ENCODE measurements around the gene HEPACAM.

Gene HEPACAM

DNA sequence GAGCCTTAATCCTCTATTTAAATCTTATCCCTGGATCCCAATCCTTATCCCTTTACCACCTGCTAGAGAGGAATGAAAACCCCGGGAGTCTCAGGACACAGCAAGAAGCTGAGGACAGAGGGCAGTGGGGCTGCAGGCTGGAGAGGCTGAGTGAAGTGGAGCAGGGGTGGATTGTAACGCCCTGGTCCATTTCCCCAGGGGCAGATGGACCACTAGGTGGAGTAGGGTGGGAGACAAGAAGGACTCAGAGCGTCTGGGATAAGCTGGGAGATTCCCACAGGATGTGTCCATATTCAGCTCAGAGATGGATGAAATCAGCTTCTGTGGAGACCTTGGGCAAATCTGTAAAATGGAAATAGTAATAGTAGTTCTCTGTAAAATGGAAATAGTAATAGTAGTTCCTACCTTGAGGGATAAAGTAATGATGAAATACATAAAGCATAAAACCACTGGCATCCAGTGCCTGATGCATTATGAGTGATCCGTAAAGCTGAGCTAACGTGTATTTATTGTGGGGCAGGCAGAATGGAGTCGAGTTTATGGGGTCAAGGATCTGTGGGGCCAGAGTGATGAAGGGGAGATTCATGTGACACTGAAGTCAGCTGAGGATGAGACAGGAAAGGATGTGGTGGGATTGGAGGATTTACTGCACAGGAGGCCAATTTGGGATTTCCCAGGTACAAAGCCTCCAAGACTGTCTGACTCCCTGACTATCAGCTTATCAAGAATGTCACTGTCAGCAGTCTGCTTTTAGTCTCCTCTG lies 36.3 kb downstream of the HEPACAM start:
- no peak for DNase-seq (ENCODE audit: low read depth in 3 of 3)

- no peak for DNase-seq (ENCODE audit: low read depth in 3 of 3)
Observed at GRCh38 chr11:124898711-124899110, 37.1 kb downstream of the HEPACAM start.

- DNase-seq (ENCODE audit: low read depth in 3 of 3), result no peak
Observed at GRCh38 chr11:124898263-124898680, 37.6 kb downstream of the HEPACAM start.

DNA sequence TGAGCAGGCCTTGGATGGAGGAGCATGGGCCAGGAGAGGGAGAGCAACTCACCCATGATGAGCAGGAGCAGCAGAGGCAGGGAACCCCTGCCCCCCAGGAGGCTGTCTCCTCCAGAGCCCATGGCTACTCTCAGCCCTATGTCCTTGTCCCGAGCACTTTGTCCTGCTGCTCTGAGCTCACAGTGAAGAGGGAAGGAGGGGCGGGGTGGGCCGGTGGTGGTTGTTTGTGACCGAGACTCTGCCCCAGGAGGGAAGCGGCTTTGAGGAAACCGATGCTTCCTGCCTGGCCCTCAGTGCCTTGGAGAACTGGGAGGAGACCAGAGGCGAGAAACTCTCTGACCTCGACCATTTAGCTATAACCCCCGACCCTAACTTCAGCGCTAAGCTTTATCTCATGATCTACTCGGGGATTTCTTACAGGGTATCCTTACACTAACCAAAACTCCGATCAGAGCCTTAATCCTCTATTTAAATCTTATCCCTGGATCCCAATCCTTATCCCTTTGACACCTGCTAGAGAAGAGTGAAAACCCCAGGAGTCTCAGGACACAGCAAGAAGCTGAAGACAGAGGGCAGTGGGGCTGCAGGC lies 38.1 kb downstream of the HEPACAM start, which contains the start of gene ROBO4:
ROBO4 (minus strand) TSS at position 192 of the 589 bp plus-strand sequence; CDS start at position 122, 70 bp downstream.
- no peak for DNase-seq (ENCODE audit: low read depth in 3 of 3)

DNA sequence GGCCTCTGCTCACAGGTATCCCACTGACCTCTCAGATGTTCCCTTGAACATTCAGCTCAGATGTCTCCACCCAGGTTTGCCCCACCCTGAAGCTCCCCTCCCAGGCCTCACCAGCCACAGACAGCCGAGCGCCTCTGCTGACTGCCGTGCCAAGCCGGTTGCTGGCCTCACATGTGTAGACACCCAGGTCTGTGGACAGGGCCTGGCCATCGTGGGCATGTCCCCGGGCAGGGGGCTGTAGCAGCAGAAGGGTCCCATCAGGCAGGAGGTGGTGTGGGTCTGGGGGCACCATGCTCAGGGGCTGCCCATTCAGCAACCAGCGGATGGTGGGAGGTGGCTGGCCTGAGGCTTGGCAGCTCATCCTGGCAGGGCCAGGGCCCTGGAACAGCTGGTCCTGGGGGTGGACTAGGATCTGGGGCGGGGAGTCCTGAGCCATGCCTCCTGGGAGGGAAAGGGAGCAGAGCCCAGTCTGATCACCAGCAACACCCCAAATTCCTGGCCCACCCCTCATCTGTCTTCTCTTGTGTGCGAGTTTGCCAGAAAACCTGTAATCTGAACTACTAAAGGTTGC lies 38.9 kb downstream of the HEPACAM start:
- DNase-seq (ENCODE audit: low read depth in 3 of 3), result no peak

DNA sequence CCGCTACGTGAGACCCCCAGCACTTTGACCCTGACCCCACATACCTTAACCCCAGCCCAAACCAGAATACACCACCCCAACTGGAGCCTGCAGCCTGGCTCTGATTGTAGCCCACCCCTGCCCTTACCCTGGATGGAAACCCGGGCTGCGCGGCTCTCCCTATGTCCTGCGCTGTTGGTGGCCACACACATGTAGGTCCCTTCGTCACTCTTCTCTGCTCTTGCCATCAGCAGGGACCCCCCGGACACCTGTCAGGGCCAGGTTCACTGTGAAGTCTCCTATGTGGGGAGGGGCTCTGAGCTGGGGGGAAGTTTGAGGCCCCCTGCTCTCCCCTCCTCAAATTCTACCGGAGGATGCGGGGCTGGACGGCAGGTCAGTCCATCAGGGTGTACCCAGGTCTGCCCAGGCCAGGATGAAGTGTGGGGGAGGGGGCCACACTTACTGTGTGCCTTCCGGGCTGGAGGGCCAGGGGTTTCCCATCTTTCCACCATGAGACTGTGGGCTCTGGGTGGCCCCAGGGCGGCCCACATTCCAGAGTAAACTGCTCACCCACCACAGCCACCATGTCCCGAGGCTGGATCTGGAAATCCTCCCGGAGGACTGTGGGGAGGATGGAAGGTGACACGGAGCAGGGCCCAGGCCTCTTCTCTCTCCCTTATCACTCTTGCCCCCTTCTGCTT lies 39.6 kb downstream of the HEPACAM start:
- DNase-seq (ENCODE audit: low read depth in 3 of 3), result no peak

DNA sequence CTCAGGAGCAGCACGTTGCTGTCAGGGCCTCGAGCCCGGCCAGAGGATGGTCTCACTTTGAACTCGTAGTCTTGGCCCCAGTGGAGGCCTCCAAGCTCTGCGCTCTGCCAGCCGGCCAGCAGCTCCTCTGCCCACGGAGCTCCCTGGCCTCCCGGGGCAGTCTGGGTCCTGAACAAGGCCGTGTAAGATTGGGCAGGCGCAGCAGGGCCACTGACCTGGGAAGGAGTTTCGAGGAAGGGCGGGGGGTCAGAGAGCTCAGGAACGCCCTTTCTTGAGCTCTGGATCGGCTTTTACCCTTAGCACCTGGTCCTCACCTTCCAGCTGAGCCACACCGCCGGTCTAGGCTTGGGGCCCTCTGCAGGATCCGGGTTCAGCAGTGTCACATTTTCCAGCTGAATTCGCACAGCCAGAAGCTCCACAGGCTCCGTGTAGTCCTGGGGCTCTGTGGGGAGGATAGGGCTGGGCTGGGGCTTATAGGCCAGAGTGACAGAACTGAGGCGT lies 40.3 kb downstream of the HEPACAM start:
- no peak for DNase-seq (ENCODE audit: low read depth in 3 of 3)

DNA sequence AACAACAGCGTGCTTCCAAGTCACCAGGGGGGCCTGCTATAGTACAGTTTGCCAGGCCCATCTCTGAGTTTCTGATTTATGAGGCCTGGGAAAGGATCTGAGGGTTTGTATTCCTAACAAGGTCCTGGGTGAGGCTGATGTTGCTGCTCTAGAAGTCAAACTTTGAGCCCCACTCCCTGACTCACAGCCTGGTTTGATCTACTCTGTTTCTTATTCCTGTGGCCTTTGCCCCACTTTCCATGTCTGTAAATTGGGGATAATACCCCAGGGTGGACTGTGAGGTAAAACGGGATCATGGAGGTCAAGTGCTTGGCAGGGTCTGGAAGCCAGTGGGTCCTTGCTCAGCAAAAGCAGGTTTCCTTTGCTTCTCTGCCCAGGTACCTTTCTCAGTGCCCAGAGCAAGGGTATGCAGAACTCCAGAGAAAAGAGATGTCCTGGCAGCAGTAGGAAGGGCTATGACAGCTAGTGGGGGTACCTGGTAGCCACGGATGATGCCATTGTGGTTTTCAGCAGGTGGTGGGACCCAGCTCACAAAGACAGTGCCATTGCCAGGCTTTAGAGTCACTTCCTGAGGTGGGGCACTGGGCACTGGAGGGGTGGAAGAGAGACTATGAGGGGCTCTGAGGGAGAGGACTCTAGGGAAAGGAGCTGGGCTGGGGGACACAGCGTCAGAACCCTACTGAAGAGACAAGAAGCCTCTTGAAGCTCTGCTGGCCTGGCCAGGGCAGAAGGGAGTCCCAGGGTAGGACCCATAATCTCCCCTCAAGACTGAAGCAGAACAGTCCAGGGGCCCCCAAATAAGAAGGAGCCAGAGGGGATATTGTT lies 41.0 kb downstream of the HEPACAM start:
- no peak for DNase-seq (ENCODE audit: low read depth in 3 of 3)

DNA sequence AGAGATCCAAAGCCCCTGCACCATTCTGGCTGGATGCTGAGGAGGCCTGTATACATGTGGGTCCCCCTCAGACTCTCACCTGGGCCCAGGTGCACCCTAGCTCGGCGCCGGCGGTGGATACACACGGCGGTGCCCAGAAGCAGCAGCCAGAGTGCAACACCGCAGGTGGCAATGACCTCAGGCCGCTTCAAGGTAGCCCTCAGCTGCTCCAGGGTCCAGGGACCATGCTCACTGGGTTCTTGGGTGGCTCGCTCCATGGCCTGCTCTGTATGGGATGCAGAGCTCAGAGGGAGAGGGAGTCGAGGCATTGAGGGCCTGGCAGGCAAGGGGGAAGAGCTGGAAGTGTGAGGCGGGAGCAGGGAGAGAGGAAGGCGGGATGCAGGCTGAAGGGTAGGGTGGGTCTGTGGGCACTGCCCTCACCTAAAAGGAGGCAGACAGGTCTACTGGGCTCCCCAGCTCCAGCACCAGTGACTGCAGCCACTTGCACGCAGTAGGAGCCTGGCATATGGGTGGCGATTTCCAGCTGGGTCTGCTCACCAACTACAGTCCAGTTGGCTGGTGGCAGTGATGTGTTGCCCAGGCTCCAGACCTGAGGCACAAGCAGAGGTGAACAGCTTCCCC lies 42.0 kb downstream of the HEPACAM start:
- DNase-seq (ENCODE audit: low read depth in 3 of 3), result no peak

DNA sequence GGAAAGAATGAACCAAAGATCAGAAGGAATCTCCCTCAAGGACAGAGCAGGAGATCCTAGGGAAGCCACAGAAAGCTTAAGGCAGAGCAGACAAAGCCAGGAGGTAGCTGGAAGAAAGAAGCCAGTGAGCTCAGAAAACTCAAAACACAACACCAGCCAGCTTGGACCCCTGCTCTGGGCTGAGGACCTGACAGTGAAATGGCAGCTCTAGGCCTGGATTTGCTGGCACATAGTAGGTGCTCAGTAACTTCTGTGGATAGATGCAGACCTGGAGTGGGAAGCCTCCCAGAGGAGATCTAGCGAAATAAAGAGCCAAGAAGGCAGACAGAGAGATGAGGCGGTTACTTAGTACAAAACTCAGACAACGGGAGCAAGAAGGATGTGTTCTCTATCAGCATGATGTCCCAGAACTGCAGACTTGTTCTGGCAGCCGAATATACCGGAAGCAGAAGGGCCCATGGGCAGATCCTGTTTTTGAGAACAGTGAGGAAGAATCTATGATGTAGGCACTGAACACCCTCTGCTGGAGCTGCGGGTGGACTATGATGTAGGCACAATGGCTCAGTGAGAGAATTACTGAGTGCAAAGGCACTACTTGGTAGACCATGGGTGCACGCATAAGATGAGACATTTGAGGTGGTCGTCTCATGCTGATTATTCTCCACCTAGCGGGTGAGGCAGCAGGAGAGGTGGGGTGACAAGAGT lies 42.9 kb downstream of the HEPACAM start:
- DNase-seq (ENCODE audit: low read depth in 3 of 3), result no peak

DNA sequence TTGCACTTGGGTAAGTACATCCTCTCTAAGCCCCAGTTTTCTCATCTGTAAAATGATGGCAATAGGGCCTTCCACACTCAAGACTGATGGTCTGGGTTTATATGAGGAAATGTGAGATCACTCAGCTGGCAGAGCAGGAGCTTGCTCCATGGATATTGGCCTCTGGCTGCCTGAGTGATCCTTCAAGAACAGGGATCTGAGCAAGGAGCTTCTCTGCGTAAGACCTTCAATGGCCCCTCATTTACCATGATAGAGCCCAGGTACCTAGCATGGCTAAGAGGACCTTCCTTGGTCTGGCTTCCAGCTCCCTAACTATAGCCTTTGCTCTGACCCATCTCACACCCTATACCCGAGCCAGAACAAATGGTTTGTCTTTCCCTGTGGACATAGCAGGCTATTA lies 43.7 kb downstream of the HEPACAM start:
- no peak for DNase-seq (ENCODE audit: low read depth in 3 of 3)

DNA sequence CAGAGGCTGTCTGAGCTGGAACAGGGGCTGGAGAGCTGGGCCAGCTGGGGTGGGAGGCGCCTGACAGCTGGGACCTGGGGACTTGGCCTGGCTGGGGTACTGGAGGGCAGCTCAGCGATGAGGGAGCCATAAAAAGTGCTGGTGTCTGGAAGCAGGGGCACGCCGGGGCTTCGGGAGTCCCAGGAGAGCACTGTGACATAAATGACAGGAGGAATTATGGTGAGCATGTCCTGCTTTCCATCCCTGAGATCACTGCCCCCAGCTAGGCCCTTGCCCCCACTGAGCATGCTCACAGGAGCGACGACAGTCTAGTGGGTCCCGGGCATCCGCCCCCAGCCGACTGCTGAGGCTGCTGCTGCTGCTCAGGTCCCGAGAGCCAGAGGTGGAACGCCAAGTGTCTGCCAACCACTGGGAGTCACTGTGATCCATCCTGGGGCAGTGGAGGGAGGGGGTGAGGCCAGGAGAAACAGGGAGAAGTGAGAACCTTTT lies 44.4 kb downstream of the HEPACAM start:
- no peak for DNase-seq (ENCODE audit: low read depth in 3 of 3)

DNA sequence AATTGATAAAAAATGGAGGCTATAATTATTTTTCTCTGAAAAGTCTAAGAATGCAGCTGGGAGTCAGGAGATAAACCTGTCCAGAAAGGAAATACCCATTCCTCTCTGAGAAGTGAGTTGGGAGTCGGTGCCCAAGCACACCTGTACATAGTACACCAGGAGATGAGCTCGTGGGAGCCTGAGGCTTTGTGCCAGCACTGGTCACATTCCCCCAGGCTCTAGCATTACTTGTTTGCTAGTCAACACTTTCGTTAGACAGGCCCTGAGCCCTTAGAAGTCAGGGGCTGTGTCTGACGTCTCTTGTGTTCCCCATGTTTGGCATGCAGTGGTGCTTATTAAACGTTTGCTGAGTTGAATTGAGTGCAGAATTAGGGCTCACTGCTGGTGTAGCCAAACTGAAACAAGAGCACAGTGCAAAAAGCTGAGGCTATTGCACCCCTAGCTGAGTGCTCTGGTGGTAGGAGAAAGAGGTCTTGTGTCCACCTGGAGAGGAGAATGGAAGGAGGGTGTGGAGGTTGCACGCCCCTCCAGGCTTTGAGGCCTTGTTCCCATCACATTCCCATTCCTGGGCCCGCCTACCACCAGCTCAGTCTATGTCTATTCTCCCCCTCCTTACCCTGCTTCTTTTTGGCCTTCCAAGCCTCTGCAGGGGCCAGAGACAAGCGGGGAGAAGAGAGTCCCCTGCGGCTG lies 45.0 kb downstream of the HEPACAM start:
- no peak for DNase-seq (ENCODE audit: low read depth in 3 of 3)

GRCh38 chr11:124890151-124890550 lies 45.7 kb downstream of the HEPACAM start:
- DNase-seq (ENCODE audit: low read depth in 3 of 3), result no peak

GRCh38 chr11:124889191-124890091 lies 46.4 kb downstream of the HEPACAM start:
- no peak for DNase-seq (ENCODE audit: low read depth in 3 of 3)

GRCh38 chr11:124887667-124888013 lies 48.2 kb downstream of the HEPACAM start:
- DNase-seq (ENCODE audit: low read depth in 3 of 3), result no peak

- DNase-seq (ENCODE audit: low read depth in 3 of 3), result no peak
Observed at GRCh38 chr11:124886978-124887666, 48.7 kb downstream of the HEPACAM start.

- no peak for DNase-seq (ENCODE audit: low read depth in 3 of 3)
Observed at GRCh38 chr11:124886476-124886875, 49.4 kb downstream of the HEPACAM start.

Data from stimulated activated CD4-positive, alpha-beta T cell treated with anti-CD3 and anti-CD28 coated beads, TNF-alpha, amount 100 ng/mL, for 24 hours (primary cell).